Activated T-cell treated with anti-CD3 and anti-CD28 coated beads for 48 hours (primary cell): Measurements from ENCODE around the gene IQGAP2.

Experiments
- DNase-seq: peaks from one replicate; pipeline ENCODE4 v3.0.0-alpha.2; 2020; ENCODE audit warnings: low read depth

Gene IQGAP2

GRCh38 chr5:76612942-76613341, 209.9 kb downstream of the IQGAP2 start:
- no peak for DNase-seq

GRCh38 chr5:76615759-76616158, 212.7 kb downstream of the IQGAP2 start:
- DNase-seq = no peak

GRCh38 chr5:76616206-76616605, 213.1 kb downstream of the IQGAP2 start:
- no peak for DNase-seq

- DNase-seq = no peak
These were observed 214.1 kb downstream of the IQGAP2 start for GRCh38 chr5:76617229-76617628.

- DNase-seq = no peak
These were observed 214.6 kb downstream of the IQGAP2 start for GRCh38 chr5:76617675-76618074.

- DNase-seq = no peak
These were observed 217.1 kb downstream of the IQGAP2 start for GRCh38 chr5:76620166-76620565.

- no peak for DNase-seq
These were observed 219.0 kb downstream of the IQGAP2 start for GRCh38 chr5:76622076-76622475.

GRCh38 chr5:76622973-76623596, 220.0 kb downstream of the IQGAP2 start, which contains the start of gene F2RL2:
Gene F2RL2, minus strand, starts transcription at chr5:76623403. Its CDS starts 173 bp downstream, at chr5:76623230.
- DNase-seq = no peak

- no peak for DNase-seq
These were observed 222.2 kb downstream of the IQGAP2 start for GRCh38 chr5:76625087-76625815.

GRCh38 chr5:76626738-76627137, 223.7 kb downstream of the IQGAP2 start:
- no peak for DNase-seq

- no peak for DNase-seq
These were observed 231.6 kb downstream of the IQGAP2 start for GRCh38 chr5:76634661-76635060.

- DNase-seq = no peak
These were observed 234.4 kb downstream of the IQGAP2 start for GRCh38 chr5:76637490-76637889.

GRCh38 chr5:76638479-76638878, 235.4 kb downstream of the IQGAP2 start:
- DNase-seq = no peak

- peak; percentile 51 for DNase-seq
These were observed 238.5 kb downstream of the IQGAP2 start for GRCh38 chr5:76641514-76642120.

GRCh38 chr5:76642390-76643040, 239.4 kb downstream of the IQGAP2 start:
- DNase-seq = no peak

GRCh38 chr5:76643371-76643770, 240.3 kb downstream of the IQGAP2 start:
- DNase-seq = no peak

GRCh38 chr5:76649140-76649539, 246.1 kb downstream of the IQGAP2 start:
- DNase-seq = no peak

- no peak for DNase-seq
These were observed 249.8 kb downstream of the IQGAP2 start for GRCh38 chr5:76652809-76653414.

GRCh38 chr5:76657091-76657490, 254.0 kb downstream of the IQGAP2 start:
- DNase-seq = no peak

GRCh38 chr5:76657683-76658311, 254.7 kb downstream of the IQGAP2 start:
- DNase-seq = no peak

- DNase-seq = no peak
These were observed 257.3 kb downstream of the IQGAP2 start for GRCh38 chr5:76660360-76660759.

- DNase-seq = no peak
These were observed 259.4 kb downstream of the IQGAP2 start for GRCh38 chr5:76662521-76662920.
